IPS DF 6.9 (cell line): Measurements from ENCODE around the gene ANKRD61.
"Not testable (repeated sequence)": the region's sequence is repeated elsewhere in the genome, so short reads cannot be mapped to it uniquely, and the experiment has no call there.

Experiments
- DNase-seq: peaks from one replicate; pipeline ENCODE4 v3.0.0-alpha.2; 2013; ENCODE audit warnings: low read depth, low spot score
- H3K27ac ChIP-seq: one replicate; pipeline ENCODE4 v1.5.1; 2013; ENCODE audit warnings: low read length, control low read depth
- H3K27me3 ChIP-seq: 2 replicates; pipeline ENCODE4 v1.6.1; 2013; ENCODE audit warnings: mild to moderate bottlenecking, low read length; ENCODE audit not compliant: control insufficient read depth, insufficient read depth
- H3K36me3 ChIP-seq: 2 replicates; pipeline ENCODE4 v1.6.1; 2013; ENCODE audit warnings: low read length; ENCODE audit not compliant: control insufficient read depth, insufficient read depth
- H3K4me1 ChIP-seq: 2 replicates; pipeline ENCODE4 v1.6.1; 2013; ENCODE audit warnings: low read length; ENCODE audit not compliant: control insufficient read depth, insufficient read depth
- H3K4me3 ChIP-seq: 2 replicates; pipeline ENCODE4 v1.5.1; 2013; ENCODE audit warnings: mild to moderate bottlenecking, low read length
- H3K9me3 ChIP-seq: 2 replicates; pipeline ENCODE4 v1.6.1; 2013; ENCODE audit warnings: low read length, inconsistent platforms; ENCODE audit not compliant: control insufficient read depth, insufficient read depth
- WGBS: extraction: QIAGEN DNeasy Blood & Tissue Kit; methylation state at CpG from one replicate; pipeline ENCODE4 v1.1.7; 2013; ENCODE audit warnings: mixed read lengths, missing lambda C conversion rate; ENCODE audit not compliant: insufficient read length, insufficient coverage; 5-methylcytosine and 5-hydroxymethylcytosine counted together

The ANKRD61 gene

DNA sequence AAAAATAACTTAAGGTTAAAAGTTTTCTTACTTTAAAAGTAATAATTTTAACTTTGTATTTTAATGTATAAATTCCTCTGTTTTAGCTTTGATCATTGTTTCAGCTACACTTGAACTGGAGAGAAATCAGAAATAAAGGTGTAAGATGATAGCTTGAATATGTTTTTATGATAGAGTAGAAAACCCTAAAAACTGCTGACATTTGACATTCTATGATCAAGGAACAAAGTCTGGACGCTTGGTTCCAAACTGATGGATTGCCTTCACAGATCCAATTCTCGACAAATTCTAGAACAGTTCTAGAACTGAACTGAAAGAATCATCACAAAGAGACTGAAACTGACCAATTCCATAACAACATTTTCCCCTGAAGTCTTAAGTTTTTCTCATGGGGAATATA is at the start of gene ANKRD61:
Gene ANKRD61, plus strand, starts transcription at position 389 of the 400 bp plus-strand sequence. Its CDS starts 0 bp downstream, at position 389.
- no peaks in the 10 kb centered on the region for H3K27me3 ChIP-seq
- no peaks in the 10 kb centered on the region for H3K4me1 ChIP-seq
- H3K9me3 ChIP-seq, result no peaks in the 10 kb centered on the region
- H3K36me3 ChIP-seq, result peaks cover 25% of the 10 kb centered on the region
- DNase-seq, result no peak
- H3K27ac ChIP-seq, result no peak within 1 kb of the TSS
- no CpG with 5 or more reads among the region's 2 CpGs for WGBS
- no peak within 1 kb of the TSS for H3K4me3 ChIP-seq

DNA sequence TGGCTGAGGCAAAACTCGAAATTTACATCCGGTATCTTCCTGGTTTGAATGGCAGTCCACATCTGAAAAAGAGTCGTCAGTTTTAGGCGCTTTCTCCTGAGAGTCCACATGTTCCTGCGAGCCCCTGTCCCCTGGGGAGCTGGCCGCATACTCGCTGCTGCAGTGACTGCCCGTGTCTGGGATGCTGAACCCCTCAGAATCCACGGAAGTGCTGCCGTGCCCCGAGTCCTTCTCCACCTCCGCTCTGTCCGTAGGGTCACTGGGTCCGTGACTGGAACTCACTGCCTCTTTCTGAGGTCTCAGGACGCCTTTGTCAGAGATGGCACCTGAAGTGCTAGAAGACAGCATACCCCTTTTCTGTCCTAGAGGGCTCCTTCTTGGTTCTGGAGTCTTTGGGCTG is 44.1 kb upstream of the ANKRD61 start:
- not testable (repeated sequence) for H3K36me3 ChIP-seq, H3K27me3 ChIP-seq, DNase-seq, H3K27ac ChIP-seq, H3K4me1 ChIP-seq, H3K9me3 ChIP-seq, H3K4me3 ChIP-seq
- no CpG with 5 or more reads among the region's 15 CpGs for WGBS

DNA sequence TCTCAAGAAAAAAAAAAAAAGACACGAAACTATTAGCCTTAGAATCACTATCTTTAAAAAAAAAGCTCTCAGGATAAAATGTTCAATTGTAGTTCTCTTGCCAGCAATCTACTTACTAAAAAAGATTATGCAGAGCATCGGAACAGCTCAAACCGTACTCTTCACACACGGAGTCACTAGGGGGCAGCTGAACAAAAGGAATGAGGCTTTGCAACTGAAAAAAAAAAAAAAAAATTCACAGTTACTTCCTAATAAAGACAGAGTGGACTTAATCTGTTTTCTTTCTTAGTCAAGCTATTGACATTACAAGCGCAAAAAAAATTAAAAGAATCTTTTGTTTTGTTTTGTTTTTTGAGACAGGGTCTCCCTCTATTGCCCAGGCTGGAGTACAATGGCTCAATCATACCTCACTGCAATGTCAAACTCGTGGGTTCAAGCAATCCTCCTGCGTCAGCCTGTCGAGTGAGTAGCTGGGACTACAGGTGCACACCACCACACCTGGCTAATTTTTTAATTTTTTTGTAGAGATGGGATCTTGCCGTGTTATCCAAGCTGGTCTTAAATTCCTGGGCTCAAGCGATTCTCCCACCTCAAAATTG is 33.9 kb upstream of the ANKRD61 start:
- Histone ChIP-seq H3K4me1 (no peaks in the 10 kb centered on the region), H3K27me3 (no peaks in the 10 kb centered on the region), H3K4me3 (no peak overlapping the region), H3K9me3 (no peaks in the 10 kb centered on the region), H3K36me3 (peaks cover 2% of the 10 kb centered on the region; the same call in 1 of the 2 replicates), H3K27ac (no peak overlapping the region)
- DNase-seq, result no peak
- WGBS, result no CpG with 5 or more reads among the region's 10 CpGs

DNA sequence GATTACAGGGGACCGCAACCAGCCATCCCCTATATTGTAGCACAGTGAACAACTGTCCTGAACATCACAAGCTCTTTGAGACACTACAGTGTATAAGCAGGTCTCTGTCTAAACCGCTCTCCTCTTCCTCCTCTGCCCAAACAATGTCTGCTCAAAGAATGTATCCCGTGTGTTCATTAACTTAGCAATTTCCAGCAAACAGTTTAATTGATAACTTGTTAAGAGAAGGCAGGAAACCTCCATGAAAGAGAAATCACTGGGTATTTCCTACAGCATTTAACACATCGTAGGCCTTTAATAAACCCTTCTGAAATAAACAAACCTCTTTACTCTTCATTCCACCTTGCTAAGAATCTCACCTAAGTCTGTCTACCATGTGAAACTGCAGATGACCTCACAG is 23.8 kb upstream of the ANKRD61 start:
- H3K27me3 ChIP-seq, result no peaks in the 10 kb centered on the region
- no peak overlapping the region for H3K27ac ChIP-seq
- H3K36me3 ChIP-seq, result no peaks in the 10 kb centered on the region; the same call in 1 of the 2 replicates
- H3K9me3 ChIP-seq, result no peaks in the 10 kb centered on the region
- no CpG with 5 or more reads among the region's 4 CpGs for WGBS
- H3K4me1 ChIP-seq, result no peaks in the 10 kb centered on the region
- H3K4me3 ChIP-seq, result no peak overlapping the region
- no peak for DNase-seq

DNA sequence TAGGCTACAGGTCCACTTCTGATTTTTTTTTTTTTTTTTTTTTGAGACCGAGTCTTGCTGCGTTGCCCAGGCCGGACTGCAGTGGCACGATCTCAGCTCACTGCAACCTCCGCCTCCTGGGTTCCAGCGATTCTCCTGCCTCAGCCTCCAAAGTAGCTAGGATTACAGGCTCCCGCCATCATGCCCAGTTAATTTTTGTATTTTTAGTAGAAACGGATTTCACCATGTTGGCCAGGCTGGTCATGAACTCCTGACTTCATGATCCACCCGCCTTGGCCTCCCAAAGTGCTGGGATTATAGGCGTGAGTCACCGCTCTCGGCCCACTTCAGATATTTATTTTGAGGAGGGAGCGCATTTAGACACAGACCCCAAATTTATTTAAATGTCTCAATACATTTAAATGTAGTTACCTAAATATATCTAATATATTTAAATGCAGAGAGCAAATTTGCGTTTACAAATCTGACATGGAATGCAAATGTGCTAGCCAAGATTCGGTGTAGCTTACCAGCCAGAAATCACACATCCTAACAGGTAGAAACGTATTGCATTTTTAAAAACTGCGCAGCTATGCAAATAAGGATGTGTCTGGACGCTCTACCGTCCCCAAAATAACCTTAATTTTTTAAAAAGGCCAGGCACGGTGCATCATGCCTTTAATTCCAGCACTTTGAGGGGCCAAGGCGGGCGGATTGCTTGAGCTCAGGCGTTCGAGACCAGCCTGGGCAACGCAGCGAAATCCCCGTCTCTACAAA is 23.2 kb upstream of the ANKRD61 start:
- WGBS, result no CpG with 5 or more reads among the region's 27 CpGs
- not testable (repeated sequence) for H3K9me3 ChIP-seq, H3K27ac ChIP-seq, DNase-seq, H3K4me1 ChIP-seq, H3K27me3 ChIP-seq, H3K36me3 ChIP-seq
- peak overlapping the region; percentile 87; the same call in 1 of the 2 replicates for H3K4me3 ChIP-seq

DNA sequence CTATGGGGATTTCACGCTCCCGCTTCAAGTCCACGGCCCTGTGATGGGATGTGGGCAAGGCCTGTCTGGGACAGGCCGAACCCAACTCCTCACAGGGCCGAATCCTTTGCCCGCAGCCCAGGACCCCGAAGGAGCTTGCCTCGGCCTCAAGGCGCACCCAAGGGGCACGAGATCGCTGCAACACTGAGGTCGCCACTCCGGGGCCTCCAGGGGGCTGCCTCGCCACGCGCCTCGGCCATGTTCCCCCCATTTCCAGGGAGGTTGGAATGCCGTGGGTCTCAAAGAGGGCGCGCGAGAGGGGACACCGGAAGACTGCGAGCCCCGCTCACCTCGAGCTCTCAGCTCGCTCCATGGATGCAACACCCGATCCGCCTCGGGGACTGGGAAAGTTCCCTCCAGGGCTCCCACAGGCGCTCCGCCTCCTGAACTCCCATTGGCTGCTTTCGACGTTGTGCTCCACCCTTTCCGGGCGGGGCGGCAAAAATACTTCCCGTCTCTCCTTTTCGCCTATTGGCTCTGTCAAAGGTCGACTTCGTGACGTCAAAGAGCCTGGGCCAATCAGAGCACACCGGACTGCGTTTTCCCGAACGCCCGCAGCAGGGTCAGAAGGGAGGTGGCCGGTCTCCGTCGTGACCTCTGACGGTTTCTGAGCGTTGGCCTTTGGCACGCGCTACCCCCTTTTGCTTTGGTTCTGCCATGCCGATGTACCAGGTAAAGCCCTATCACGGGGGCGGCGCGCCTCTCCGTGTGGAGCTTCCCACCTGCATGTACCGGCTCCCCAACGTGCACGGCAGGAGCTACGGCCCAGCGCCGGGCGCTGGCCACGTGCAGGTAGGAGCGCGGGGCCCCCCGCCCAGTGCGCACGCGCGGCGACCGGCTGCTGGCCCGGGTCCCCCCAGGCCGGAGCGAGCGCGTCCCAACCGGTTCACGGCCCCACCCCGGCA is 22.2 kb upstream of the ANKRD61 start, which contains the start of the genes AIMP2 and PMS2:
Gene AIMP2, plus strand, starts transcription at position 605 of the 944 bp plus-strand sequence. Its CDS starts 92 bp downstream, at position 697.
Gene PMS2, minus strand, starts transcription at position 382 of the 944 bp plus-strand sequence. Its CDS starts 30 bp downstream, at position 352.
- no peaks in the 10 kb centered on the region for H3K4me1 ChIP-seq
- no CpG with 5 or more reads among the region's 84 CpGs for WGBS
- no peaks in the 10 kb centered on the region for H3K27me3 ChIP-seq
- H3K27ac ChIP-seq, result no peak within 1 kb of the TSS
- H3K36me3 ChIP-seq, result peaks cover 6% of the 10 kb centered on the region; the same call in 1 of the 2 replicates
- peak within 1 kb of the TSS; percentile 87 for H3K4me3 ChIP-seq
- H3K9me3 ChIP-seq, result no peaks in the 10 kb centered on the region
- peak; percentile 97 for DNase-seq

DNA sequence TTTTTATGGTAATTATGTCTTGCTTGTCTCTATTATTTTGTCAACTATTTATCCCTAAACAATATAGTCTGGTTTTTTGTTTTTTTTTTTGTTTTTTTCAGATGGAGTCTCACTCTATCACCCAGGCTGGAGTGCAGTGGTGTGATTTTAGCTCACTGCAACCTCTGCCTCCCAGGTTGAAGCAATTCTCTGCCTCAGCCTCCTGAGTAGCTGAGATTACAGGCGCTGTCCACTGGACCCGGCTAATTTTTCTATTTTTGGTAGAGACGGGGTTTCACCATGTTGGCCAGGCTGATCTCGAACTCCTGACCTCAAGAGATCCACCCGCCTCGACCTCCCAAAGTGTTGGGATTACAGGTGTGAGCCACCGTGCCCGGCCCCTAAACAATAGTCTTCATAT is 20.8 kb upstream of the ANKRD61 start:
- H3K27ac ChIP-seq, H3K27me3 ChIP-seq, DNase-seq, H3K4me3 ChIP-seq, H3K4me1 ChIP-seq, H3K9me3 ChIP-seq: not testable (repeated sequence)
- H3K36me3 ChIP-seq, result peaks cover 11% of the 10 kb centered on the region; the same call in 1 of the 2 replicates
- WGBS, result no CpG with 5 or more reads among the region's 8 CpGs

DNA sequence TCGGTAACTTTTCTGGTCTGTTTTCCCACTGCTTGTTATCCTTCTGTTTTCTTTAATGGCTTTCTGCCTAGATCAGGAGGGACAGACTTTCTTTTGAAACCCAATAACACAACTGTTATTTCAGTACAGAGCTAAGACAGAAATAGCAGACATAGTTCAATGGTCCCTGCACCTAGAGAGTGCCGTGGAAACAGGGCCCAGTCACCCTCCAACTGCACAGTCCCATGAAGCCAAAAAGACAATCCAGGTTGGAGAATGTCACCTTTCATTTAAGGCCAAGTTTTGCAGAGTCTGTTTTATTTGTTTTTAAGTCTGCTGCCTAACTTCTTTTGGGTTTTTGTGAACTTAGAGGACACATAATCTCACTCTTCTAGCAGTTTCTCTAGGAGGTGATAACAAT is 19.6 kb upstream of the ANKRD61 start:
- Histone ChIP-seq H3K27me3 (no peaks in the 10 kb centered on the region), H3K4me3 (no peak overlapping the region), H3K27ac (no peak overlapping the region), H3K9me3 (no peaks in the 10 kb centered on the region), H3K4me1 (no peaks in the 10 kb centered on the region), H3K36me3 (peaks cover 15% of the 10 kb centered on the region; the same call in 1 of the 2 replicates)
- WGBS, result no CpG with 5 or more reads among the region's 2 CpGs
- DNase-seq, result no peak

GRCh38 chr7:6012355-6013104 is 18.6 kb upstream of the ANKRD61 start:
- Histone ChIP-seq H3K36me3 (peaks cover 21% of the 10 kb centered on the region), H3K9me3 (no peaks in the 10 kb centered on the region), H3K27me3 (no peaks in the 10 kb centered on the region), H3K27ac (no peak overlapping the region), H3K4me1 (no peaks in the 10 kb centered on the region), H3K4me3 (no peak overlapping the region)
- no CpG with 5 or more reads among the region's 14 CpGs for WGBS
- no peak for DNase-seq
